HepG2 (cell line): ENCODE results near the gene TH. TPM values are rescaled to one million over a fixed set of nuclear protein-coding genes. Genes with fewer than 3 reads are reported as not detected.

ENCODE experiments used
- CBX1 ChIP-seq: IDR thresholded peaks from one replicate; pipeline ENCODE4 v1.6.1; 2016; ENCODE audit warnings: antibody characterized with exemption, low read depth
- CHCHD3 ChIP-seq: sonication (generic); formaldehyde crosslinking; IDR thresholded peaks from 2 replicates; pipeline ENCODE4 v1.8.0; 2022; ENCODE audit warnings: mild to moderate bottlenecking, missing genetic modification reagents, moderate library complexity
- CREB1 ChIP-seq, 2 experiments: fragments of 450-650 bp in 1 of 2; IDR thresholded peaks; 2 replicates each; pipeline ENCODE4 v1.6.1; 2016 to 2017; ENCODE audit warnings: control low read depth in 1 of 2, mild to moderate bottlenecking in 1 of 2, missing compliant biosample characterization in 1 of 2, missing genetic modification characterization in 1 of 2
- HNF4A ChIP-seq: sonication (generic); formaldehyde crosslinking; IDR thresholded peaks from 2 replicates; pipeline ENCODE4 v1.4.0; 2020; ENCODE audit warnings: missing genetic modification reagents
- HNRNPH1 ChIP-seq: fragments of 200-400 bp; formaldehyde crosslinking; optimal IDR thresholded peaks from 2 replicates; pipeline ENCODE3; 2017; ENCODE audit warnings: mild to moderate bottlenecking, low read depth, low read length
- KLF13 ChIP-seq: sonication (generic); formaldehyde crosslinking; IDR thresholded peaks from 2 replicates; pipeline ENCODE4 v1.4.0; 2020; ENCODE audit warnings: mild to moderate bottlenecking, missing genetic modification reagents
- RBFOX2 ChIP-seq: fragments of 200-400 bp; formaldehyde crosslinking; IDR thresholded peaks from 2 replicates; pipeline ENCODE4 v1.6.1; 2017; ENCODE audit warnings: low read depth, mild to moderate bottlenecking, low read length
- SATB2 ChIP-seq: sonication (generic); formaldehyde crosslinking; IDR thresholded peaks from 2 replicates; pipeline ENCODE4 v1.5.0; 2020; ENCODE audit warnings: missing genetic modification reagents
- SSRP1 ChIP-seq: IDR thresholded peaks from 2 replicates; pipeline ENCODE4 v1.6.1; 2016; ENCODE audit warnings: control low read depth
- ZBTB20 ChIP-seq: sonication (generic); formaldehyde crosslinking; IDR thresholded peaks from 2 replicates; pipeline ENCODE4 v1.8.1; 2023; ENCODE audit warnings: missing genetic modification reagents, low read depth, mild to moderate bottlenecking, borderline replicate concordance
- ZC3H4 ChIP-seq: sonication (generic); formaldehyde crosslinking; IDR thresholded peaks from 2 replicates; pipeline ENCODE4 v1.4.0; 2020; ENCODE audit warnings: missing genetic modification reagents, borderline replicate concordance
- ZNF138 ChIP-seq: sonication (generic); formaldehyde crosslinking; IDR thresholded peaks from 2 replicates; pipeline ENCODE4 v1.5.0; 2020; ENCODE audit warnings: mild to moderate bottlenecking, low read depth, missing genetic modification reagents
- ZNF550 ChIP-seq: sonication (generic); formaldehyde crosslinking; IDR thresholded peaks from 2 replicates; pipeline ENCODE4 v1.4.0; 2020; ENCODE audit warnings: mild to moderate bottlenecking, missing genetic modification reagents, borderline replicate concordance
- ZNF562 ChIP-seq: sonication (generic); formaldehyde crosslinking; IDR thresholded peaks from 2 replicates; pipeline ENCODE4 v1.8.0; 2022; ENCODE audit warnings: missing genetic modification reagents, borderline replicate concordance
- ZNF703 ChIP-seq: sonication (generic); formaldehyde crosslinking; IDR thresholded peaks from 2 replicates; pipeline ENCODE4 v1.5.1; 2020; ENCODE audit warnings: missing genetic modification reagents, mild to moderate bottlenecking, moderate library complexity, borderline replicate concordance
- ZNF761 ChIP-seq: sonication (generic); formaldehyde crosslinking; conservative IDR thresholded peaks from 2 replicates; pipeline ENCODE4 v1.4.0; 2020; ENCODE audit warnings: mild to moderate bottlenecking, missing genetic modification reagents
- polyA plus RNA-seq, 8 experiments: library from polyadenylated mRNA; depleted of rRNA in 3 of 8; stranded (reverse) in 7 of 8; unstranded in 1 of 8; fragments of >200 nt; fragmentation: Illumina TruSeq in 4 of 8; extraction: Trizol in 4 of 8; gene quantifications; 2 replicates each; pipeline versions ENCODE4 v1.2.1 to v1.2.3, GENCODE V29; 2011 to 2016; ENCODE audit warnings: low read depth in 4 of 8, missing spikeins in 1 of 8, mixed read lengths in 1 of 8; ENCODE audit not compliant: insufficient read depth in 1 of 8
- total RNA-seq, 5 experiments: library from RNA; depleted of rRNA; stranded (reverse); fragments of >200 nt; fragmentation: Illumina TruSeq; extraction: Trizol; gene quantifications; 2 replicates each; pipeline ENCODE4 v1.2.3, GENCODE V29; 2016; ENCODE audit warnings: low read depth in 1 of 5
- TF ChIP-seq, protein P1 (sequence below): sonication (generic); formaldehyde crosslinking; IDR thresholded peaks from 2 replicates; pipeline ENCODE4 v1.8.1; 2022; ENCODE audit warnings: mild to moderate bottlenecking, missing genetic modification reagents
- TF ChIP-seq, protein P2 (sequence below): sonication (generic); formaldehyde crosslinking; IDR thresholded peaks from 2 replicates; pipeline ENCODE4 v1.4.0; 2020; ENCODE audit warnings: missing genetic modification reagents
- TF ChIP-seq, protein P3 (sequence below): sonication (generic); formaldehyde crosslinking; IDR thresholded peaks from 2 replicates; pipeline ENCODE4 v1.5.0; 2020; ENCODE audit warnings: mild to moderate bottlenecking, missing genetic modification reagents, borderline replicate concordance
- TF ChIP-seq, protein P4 (sequence below): sonication (generic); formaldehyde crosslinking; IDR thresholded peaks from 2 replicates; pipeline ENCODE4 v1.4.0; 2020; ENCODE audit warnings: missing genetic modification reagents, borderline replicate concordance

Gene TH
- total and polyA plus RNA-seq, 2 of the 13 experiments (the other 11 are each of a cell fraction or from before 2014, with no cell fraction given): 0.36 TPM; not detected in 1

DNA sequence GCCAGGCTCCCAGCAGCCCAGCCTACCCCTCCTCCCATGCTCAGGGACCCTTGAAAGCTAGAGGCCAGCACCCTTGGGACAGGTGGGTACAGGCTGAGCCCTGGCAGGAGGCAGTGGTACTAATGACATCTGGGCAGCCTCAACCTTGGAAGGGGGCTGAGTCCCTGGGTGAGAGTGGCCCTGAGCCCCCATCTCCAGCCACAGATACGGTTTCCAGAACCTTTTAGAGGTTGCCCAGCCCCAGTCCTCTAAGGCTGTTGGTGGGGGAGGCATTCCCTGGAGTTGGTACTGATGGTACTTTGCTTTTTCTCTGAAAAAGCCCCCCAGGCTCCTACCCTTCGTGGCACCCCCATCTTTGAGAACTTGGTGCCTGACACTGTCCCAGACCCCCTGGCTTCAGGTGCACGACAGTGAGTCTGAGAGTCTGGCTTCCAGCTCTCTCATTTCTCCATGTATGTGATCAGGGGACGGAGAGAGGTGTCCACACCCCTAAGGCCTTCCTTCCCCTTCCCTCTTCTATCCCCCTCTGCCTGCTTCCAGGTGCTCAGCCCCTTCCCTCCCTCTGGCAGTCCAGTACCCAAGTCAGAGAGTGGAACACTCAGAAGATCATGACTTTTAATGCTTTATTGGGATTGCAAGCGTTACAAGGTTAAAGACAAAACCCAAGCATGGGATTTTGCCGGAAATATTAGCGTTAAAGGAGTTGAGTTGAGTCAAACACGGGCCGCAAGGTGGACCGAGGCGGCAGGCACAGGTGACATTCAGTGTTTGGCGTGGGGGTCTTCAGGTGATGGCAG is 42.9 kb downstream of the TH start (continued):
- TF ChIP-seq, protein P1, sequence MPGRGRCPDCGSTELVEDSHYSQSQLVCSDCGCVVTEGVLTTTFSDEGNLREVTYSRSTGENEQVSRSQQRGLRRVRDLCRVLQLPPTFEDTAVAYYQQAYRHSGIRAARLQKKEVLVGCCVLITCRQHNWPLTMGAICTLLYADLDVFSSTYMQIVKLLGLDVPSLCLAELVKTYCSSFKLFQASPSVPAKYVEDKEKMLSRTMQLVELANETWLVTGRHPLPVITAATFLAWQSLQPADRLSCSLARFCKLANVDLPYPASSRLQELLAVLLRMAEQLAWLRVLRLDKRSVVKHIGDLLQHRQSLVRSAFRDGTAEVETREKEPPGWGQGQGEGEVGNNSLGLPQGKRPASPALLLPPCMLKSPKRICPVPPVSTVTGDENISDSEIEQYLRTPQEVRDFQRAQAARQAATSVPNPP: peak; percentile 21; the same call in 1 of the 2 replicates
- TF ChIP-seq ZNF138 (CRISPR knock-in tag) (no peak), SATB2 (CRISPR knock-in tag) (no peak), KLF13 (CRISPR knock-in tag) (no peak), CBX1 (no peak), ZBTB20 (CRISPR knock-in tag) (peak; percentile 47; the same call in 1 of the 2 replicates), CHCHD3 (no peak; the same call in 1 of the 2 replicates), ZNF703 (CRISPR knock-in tag) (no peak), HNF4A (CRISPR knock-in tag) (no peak), SSRP1 (CRISPR knock-in tag) (peak; percentile 74), RBFOX2 (peak; percentile 74), ZC3H4 (CRISPR knock-in tag) (peak; percentile 52; the same call in 1 of the 2 replicates), ZNF761 (CRISPR knock-in tag) (0 out of 2 replicates have a peak, but pooled peaks have one; percentile 42), CREB1 (IDR thresholded peaks at IDR 0.05) (no peak), CREB1 (CRISPR knock-in tag; IDR thresholded peaks at IDR 0.05) (peak; percentile 51), HNRNPH1 (peak; percentile 89), ZNF550 (CRISPR knock-in tag) (peak; percentile 65; the same call in 1 of the 2 replicates), ZNF562 (CRISPR knock-in tag) (no peak)
- TF ChIP-seq, protein P2, sequence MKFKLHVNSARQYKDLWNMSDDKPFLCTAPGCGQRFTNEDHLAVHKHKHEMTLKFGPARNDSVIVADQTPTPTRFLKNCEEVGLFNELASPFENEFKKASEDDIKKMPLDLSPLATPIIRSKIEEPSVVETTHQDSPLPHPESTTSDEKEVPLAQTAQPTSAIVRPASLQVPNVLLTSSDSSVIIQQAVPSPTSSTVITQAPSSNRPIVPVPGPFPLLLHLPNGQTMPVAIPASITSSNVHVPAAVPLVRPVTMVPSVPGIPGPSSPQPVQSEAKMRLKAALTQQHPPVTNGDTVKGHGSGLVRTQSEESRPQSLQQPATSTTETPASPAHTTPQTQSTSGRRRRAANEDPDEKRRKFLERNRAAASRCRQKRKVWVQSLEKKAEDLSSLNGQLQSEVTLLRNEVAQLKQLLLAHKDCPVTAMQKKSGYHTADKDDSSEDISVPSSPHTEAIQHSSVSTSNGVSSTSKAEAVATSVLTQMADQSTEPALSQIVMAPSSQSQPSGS (CRISPR knock-in tag): peak; percentile 17; the same call in 1 of the 2 replicates
- TF ChIP-seq, protein P3, sequence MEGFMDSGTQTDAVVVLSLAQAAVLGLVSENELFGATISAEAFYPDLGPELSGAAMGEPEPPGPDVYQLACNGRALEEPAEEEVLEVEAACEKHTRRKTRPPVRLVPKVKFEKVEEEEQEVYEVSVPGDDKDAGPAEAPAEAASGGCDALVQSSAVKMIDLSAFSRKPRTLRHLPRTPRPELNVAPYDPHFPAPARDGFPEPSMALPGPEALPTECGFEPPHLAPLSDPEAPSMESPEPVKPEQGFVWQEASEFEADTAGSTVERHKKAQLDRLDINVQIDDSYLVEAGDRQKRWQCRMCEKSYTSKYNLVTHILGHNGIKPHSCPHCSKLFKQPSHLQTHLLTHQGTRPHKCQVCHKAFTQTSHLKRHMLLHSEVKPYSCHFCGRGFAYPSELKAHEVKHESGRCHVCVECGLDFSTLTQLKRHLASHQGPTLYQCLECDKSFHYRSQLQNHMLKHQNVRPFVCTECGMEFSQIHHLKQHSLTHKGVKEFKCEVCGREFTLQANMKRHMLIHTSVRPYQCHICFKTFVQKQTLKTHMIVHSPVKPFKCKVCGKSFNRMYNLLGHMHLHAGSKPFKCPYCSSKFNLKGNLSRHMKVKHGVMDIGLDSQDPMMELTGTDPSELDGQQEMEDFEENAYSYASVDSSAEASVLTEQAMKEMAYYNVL (CRISPR knock-in tag): no peak; the same call in 1 of the 2 replicates
- TF ChIP-seq, protein P4, sequence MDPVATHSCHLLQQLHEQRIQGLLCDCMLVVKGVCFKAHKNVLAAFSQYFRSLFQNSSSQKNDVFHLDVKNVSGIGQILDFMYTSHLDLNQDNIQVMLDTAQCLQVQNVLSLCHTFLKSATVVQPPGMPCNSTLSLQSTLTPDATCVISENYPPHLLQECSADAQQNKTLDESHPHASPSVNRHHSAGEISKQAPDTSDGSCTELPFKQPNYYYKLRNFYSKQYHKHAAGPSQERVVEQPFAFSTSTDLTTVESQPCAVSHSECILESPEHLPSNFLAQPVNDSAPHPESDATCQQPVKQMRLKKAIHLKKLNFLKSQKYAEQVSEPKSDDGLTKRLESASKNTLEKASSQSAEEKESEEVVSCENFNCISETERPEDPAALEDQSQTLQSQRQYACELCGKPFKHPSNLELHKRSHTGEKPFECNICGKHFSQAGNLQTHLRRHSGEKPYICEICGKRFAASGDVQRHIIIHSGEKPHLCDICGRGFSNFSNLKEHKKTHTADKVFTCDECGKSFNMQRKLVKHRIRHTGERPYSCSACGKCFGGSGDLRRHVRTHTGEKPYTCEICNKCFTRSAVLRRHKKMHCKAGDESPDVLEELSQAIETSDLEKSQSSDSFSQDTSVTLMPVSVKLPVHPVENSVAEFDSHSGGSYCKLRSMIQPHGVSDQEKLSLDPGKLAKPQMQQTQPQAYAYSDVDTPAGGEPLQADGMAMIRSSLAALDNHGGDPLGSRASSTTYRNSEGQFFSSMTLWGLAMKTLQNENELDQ (CRISPR knock-in tag): no peak
